HepG2 (cell line): ENCODE data around the gene LHFPL2.

Source experiments
- ZNF543 ChIP-seq: sonication (generic); formaldehyde crosslinking; IDR thresholded peaks from 2 replicates; pipeline ENCODE4 v1.4.0; 2020; ENCODE audit warnings: mild to moderate bottlenecking, missing genetic modification reagents
- TF ChIP-seq, protein P1 (sequence below): sonication (generic); formaldehyde crosslinking; IDR thresholded peaks from 2 replicates; pipeline ENCODE4 v1.4.0; 2020; ENCODE audit warnings: missing genetic modification reagents

DNA sequence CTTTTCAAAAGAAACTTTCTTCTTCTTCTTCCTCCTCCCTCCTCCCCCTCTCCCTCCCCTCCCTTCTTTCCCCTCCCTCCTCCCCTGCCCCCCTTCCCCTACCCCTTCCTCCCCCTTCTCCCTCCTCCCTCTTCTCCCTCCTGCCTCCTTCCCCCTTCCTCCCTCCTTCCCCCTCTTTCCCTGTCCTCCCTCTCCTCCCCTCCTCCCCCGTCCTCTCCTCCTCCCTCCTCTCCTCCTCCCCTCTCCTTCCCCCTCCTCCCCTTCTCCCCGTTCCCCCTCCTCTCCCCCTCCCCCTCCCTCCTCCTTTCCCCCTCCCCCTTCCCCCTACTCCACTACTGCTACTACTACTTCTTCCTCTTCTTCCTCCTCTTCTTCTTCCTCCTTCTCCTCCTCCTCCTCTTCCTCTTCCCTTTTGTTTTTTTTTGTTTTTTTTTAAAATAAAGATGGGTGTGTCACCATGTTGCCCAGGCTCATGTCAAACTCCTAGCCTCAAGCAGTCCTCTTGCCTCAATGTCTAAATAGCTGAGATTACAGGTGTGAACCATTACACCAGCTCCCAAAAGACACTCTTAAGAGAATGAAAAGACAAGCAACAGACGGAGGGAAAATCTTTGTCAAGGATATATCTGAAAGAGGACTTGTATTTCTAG, 200.7 kb downstream of the LHFPL2 start:
- TF ChIP-seq, protein P1, sequence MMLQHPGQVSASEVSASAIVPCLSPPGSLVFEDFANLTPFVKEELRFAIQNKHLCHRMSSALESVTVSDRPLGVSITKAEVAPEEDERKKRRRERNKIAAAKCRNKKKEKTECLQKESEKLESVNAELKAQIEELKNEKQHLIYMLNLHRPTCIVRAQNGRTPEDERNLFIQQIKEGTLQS: no peak
- TF ChIP-seq ZNF543 (CRISPR knock-in tag): no peak
